GM12875 (cell line): ENCODE data around the gene PRAMEF11.

Experiments
- H3K4me3 ChIP-seq: one replicate; pipeline ENCODE4 v1.5.1; 2011; ENCODE audit warnings: low read depth, low read length, control low read depth
- TF ChIP-seq, protein P1 (sequence below): IDR thresholded peaks from 2 replicates; pipeline ENCODE4 v1.5.1; 2011; ENCODE audit warnings: low read depth, mild to moderate bottlenecking, control low read depth, inconsistent platforms, low read length, moderate library complexity, borderline replicate concordance; ENCODE audit not compliant: insufficient read depth

The PRAMEF11 gene

DNA sequence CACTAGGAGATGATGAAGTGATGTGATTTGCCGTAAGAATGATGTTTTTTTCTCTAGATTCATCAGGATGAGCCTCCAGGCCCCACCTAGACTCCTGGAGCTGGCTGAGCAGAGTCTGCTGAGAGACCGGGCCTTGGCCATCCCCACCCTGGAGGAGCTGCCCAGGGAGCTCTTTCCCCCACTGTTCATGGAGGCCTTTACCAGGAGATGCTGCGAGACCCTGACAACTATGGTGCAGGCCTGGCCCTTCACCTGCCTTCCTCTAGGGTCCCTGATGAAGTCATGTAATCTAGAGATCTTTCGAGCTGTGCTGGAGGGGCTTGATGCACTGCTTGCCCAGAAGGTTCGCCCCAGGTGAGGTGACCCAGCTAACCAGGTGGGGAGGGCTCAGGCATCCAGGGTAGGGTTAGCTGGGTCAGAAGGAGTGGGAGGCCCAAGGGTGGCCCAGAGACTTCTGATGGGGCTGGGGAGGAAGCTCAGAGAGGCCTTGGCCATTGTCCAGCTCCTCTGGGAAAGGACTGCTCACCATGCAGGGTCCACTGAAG is 56.3 kb downstream of the PRAMEF11 start:
- H3K4me3 ChIP-seq: no peak overlapping the region
- TF ChIP-seq, protein P1, sequence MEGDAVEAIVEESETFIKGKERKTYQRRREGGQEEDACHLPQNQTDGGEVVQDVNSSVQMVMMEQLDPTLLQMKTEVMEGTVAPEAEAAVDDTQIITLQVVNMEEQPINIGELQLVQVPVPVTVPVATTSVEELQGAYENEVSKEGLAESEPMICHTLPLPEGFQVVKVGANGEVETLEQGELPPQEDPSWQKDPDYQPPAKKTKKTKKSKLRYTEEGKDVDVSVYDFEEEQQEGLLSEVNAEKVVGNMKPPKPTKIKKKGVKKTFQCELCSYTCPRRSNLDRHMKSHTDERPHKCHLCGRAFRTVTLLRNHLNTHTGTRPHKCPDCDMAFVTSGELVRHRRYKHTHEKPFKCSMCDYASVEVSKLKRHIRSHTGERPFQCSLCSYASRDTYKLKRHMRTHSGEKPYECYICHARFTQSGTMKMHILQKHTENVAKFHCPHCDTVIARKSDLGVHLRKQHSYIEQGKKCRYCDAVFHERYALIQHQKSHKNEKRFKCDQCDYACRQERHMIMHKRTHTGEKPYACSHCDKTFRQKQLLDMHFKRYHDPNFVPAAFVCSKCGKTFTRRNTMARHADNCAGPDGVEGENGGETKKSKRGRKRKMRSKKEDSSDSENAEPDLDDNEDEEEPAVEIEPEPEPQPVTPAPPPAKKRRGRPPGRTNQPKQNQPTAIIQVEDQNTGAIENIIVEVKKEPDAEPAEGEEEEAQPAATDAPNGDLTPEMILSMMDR: no peak
